Right atrium auricular region (tissue), 2 donors: Measurements from ENCODE around the gene EPRS1. TPM values are rescaled to one million over a fixed set of nuclear protein-coding genes. Genes with fewer than 3 reads are reported as not detected.
A peak's percentile ranks its signal among the peaks of the same experiment; 100 is the strongest.

ENCODE experiments used
- DNase-seq: peaks from one replicate; pipeline ENCODE4 v3.0.0-alpha.2; 2019; ENCODE audit warnings: low spot score
- H3K27ac ChIP-seq, 2 donors: fragments of 200-600 bp; sonication (generic); 1 replicate in 1 of 2; 2 replicates in 1 of 2; pipeline ENCODE4 v1.5.1; 2016 to 2019
- H3K27me3 ChIP-seq, 2 donors: fragments of 200-600 bp; sonication (generic); one replicate each; pipeline versions ENCODE4 v1.5.1 to v1.6.0; 2017 to 2019
- H3K36me3 ChIP-seq: fragments of 200-600 bp; sonication (generic); one replicate; pipeline ENCODE4 v1.5.1; 2016
- H3K4me1 ChIP-seq, 2 donors: fragments of 200-600 bp; sonication (generic); one replicate each; pipeline versions ENCODE4 v1.5.1 to v1.6.0; 2017 to 2019
- H3K4me3 ChIP-seq, 2 donors: fragments of 200-600 bp; sonication (generic); 1 replicate in 1 of 2; 2 replicates in 1 of 2; pipeline ENCODE4 v1.5.1; 2017 to 2019; ENCODE audit warnings: mild to moderate bottlenecking in 1 of 2, moderate library complexity in 1 of 2
- H3K9me3 ChIP-seq, 2 donors: fragments of 200-600 bp; sonication (generic); one replicate each; pipeline ENCODE4 v1.5.1; 2019
- CTCF ChIP-seq, 2 donors: fragments of 200-600 bp; sonication (generic); IDR thresholded peaks; one replicate each; pipeline ENCODE4 v1.5.1; 2019; ENCODE audit warnings: antibody characterized with exemption in 2 of 2
- total RNA-seq, 2 donors: library from RNA; depleted of rRNA; stranded (reverse); fragments of >200 nt; gene quantifications; one replicate each; pipeline ENCODE4 v1.1.0, GENCODE V29; 2016

EPRS1 gene
- total RNA-seq, 2 donors from 2014 or later = 39.1 to 55.4 TPM

GRCh38 chr1:220067269-220068204, 21.2 kb upstream of the EPRS1 start:
- H3K4me1 ChIP-seq = no peaks in the 10 kb centered on the region
- no peaks in the 10 kb centered on the region for H3K9me3 ChIP-seq
- no peak for TF ChIP-seq CTCF (IDR thresholded peaks at IDR 0.05)
- H3K4me3 ChIP-seq = no peak overlapping the region
- no peak overlapping the region for H3K27ac ChIP-seq
- H3K36me3 ChIP-seq = peaks cover 45% of the 10 kb centered on the region
- no peak for DNase-seq
- H3K27me3 ChIP-seq = no peaks in the 10 kb centered on the region

DNA sequence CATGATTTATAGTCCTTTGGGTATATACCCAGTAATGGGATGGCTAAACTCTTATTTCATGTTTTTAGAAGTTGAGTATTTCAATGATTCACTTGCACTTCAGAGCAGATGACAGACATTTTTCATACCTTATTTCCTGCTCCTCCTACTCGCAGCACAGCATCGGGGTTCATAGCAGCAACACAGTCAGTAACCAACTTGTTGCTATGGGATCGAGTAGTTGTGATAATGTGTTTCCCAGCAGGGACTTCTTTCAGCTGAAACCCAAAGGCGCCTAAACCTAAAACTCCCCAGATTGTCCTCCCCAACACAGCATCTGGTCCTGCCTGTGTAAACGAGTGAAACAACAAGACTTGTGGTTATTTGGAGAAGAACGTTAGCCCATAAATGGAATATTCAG, 16.3 kb upstream of the EPRS1 start:
- no peak for TF ChIP-seq CTCF (IDR thresholded peaks at IDR 0.05)
- no peaks in the 10 kb centered on the region for H3K4me1 ChIP-seq

DNA sequence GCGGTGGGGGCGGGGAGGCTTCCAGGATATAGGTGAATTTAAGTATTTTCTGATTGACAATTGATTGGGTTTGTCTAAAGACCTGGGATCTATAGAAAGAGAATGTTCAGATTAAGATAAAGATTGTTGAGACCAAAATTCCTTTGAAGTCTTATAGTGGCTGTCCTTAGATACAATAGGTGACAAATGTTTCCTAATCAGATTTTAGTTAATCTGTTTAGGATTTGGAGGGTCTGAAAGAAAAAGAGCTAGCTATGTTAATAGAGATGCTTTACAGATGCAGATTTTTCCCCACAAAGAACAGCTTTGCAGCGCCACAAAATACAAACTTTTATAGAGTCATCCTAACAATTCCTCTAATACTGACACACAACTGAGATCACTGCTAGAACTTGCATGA, 14.6 kb upstream of the EPRS1 start:
- H3K27me3 ChIP-seq = no peaks in the 10 kb centered on the region
- TF ChIP-seq CTCF (IDR thresholded peaks at IDR 0.05) = no peak
- H3K4me3 ChIP-seq = no peak overlapping the region
- no peaks in the 10 kb centered on the region for H3K9me3 ChIP-seq
- no peak overlapping the region for H3K27ac ChIP-seq
- DNase-seq = no peak
- H3K36me3 ChIP-seq = peaks cover 22% of the 10 kb centered on the region
- no peaks in the 10 kb centered on the region for H3K4me1 ChIP-seq

More for the DNA sequence above, 16.3 kb upstream of the EPRS1 start:
- no peaks in the 10 kb centered on the region for H3K9me3 ChIP-seq
- H3K4me3 ChIP-seq = no peak overlapping the region
- H3K27ac ChIP-seq = no peak overlapping the region
- no peaks in the 10 kb centered on the region for H3K27me3 ChIP-seq
- no peak for DNase-seq
- peaks cover 35% of the 10 kb centered on the region for H3K36me3 ChIP-seq

GRCh38 chr1:220056374-220056773, 10.1 kb upstream of the EPRS1 start:
- H3K27me3 ChIP-seq = no peaks in the 10 kb centered on the region
- H3K9me3 ChIP-seq = no peaks in the 10 kb centered on the region
- no peak for TF ChIP-seq CTCF (IDR thresholded peaks at IDR 0.05)
- H3K36me3 ChIP-seq = no peaks in the 10 kb centered on the region
- H3K27ac ChIP-seq = no peak overlapping the region
- no peak overlapping the region for H3K4me3 ChIP-seq
- DNase-seq = no peak
- H3K4me1 ChIP-seq = no peaks in the 10 kb centered on the region

GRCh38 chr1:220045356-220046051, 801 bp downstream of the EPRS1 start:
- H3K27me3 ChIP-seq = no peaks in the 10 kb centered on the region
- no peak for TF ChIP-seq CTCF (IDR thresholded peaks at IDR 0.05)

More at GRCh38 chr1:220045356-220046051, 801 bp downstream of the EPRS1 start:
- Histone ChIP-seq H3K9me3 (no peaks in the 10 kb centered on the region), H3K4me1 (peaks cover 0 to 16% of the 10 kb centered on the region in 2 donors), H3K4me3 (peak overlapping the region; percentile 74 to 88), H3K27ac (peak overlapping the region; percentile 86 to 94), H3K36me3 (no peaks in the 10 kb centered on the region)
- DNase-seq = no peak
